Thyroid gland (tissue), 4 donors: ENCODE results near the gene CCDC158.

Source experiments
- POLR2A ChIP-seq, 2 donors: fragments of 450-650 bp; IDR thresholded peaks; one replicate each; pipeline ENCODE4 v1.6.1; 2017; ENCODE audit warnings: antibody characterized with exemption in 2 of 2, mild to moderate bottlenecking in 2 of 2, moderate library complexity in 1 of 2
- TF ChIP-seq, protein P1 (sequence below), 6 experiments: fragments of 200-600 bp in 3 of 6; fragments of 450-650 bp in 3 of 6; sonication (generic) in 3 of 6; IDR thresholded peaks; one replicate each; pipeline ENCODE4 v1.5.1; 2016 to 2019; ENCODE audit warnings: antibody characterized with exemption in 6 of 6, mild to moderate bottlenecking in 2 of 6, inconsistent platforms in 1 of 6, moderate library complexity in 1 of 6

DNA sequence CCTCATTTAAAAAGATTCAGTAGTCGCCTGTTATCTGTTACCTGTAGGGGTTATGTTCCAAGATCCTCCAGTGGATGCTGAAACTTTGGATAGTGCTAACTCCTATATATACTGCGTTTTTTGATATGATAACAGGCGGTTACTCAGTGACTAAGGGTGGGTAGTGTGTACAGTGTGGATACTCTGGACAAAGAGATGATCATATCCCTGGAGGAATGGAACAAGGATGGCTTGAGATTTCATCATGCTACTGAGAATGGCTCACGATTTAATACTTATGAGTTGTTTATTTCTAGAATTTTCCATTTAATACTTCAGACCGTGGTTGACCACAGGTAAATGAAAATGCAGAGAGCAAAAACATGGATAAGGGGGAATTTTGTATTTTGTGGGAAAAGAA lies 147.9 kb downstream of the CCDC158 start:
- TF ChIP-seq, protein P1, sequence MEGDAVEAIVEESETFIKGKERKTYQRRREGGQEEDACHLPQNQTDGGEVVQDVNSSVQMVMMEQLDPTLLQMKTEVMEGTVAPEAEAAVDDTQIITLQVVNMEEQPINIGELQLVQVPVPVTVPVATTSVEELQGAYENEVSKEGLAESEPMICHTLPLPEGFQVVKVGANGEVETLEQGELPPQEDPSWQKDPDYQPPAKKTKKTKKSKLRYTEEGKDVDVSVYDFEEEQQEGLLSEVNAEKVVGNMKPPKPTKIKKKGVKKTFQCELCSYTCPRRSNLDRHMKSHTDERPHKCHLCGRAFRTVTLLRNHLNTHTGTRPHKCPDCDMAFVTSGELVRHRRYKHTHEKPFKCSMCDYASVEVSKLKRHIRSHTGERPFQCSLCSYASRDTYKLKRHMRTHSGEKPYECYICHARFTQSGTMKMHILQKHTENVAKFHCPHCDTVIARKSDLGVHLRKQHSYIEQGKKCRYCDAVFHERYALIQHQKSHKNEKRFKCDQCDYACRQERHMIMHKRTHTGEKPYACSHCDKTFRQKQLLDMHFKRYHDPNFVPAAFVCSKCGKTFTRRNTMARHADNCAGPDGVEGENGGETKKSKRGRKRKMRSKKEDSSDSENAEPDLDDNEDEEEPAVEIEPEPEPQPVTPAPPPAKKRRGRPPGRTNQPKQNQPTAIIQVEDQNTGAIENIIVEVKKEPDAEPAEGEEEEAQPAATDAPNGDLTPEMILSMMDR (IDR thresholded peaks at IDR 0.05) = no peak
- no peak for TF ChIP-seq POLR2A (IDR thresholded peaks at IDR 0.05)
